ENCODE measurements around the gene SMARCB1. TPM values are rescaled to one million over a fixed set of nuclear protein-coding genes. Genes with fewer than 3 reads are reported as not detected.

The SMARCB1 gene
- total RNA-seq, 1 donor: 55.2 TPM

DNA sequence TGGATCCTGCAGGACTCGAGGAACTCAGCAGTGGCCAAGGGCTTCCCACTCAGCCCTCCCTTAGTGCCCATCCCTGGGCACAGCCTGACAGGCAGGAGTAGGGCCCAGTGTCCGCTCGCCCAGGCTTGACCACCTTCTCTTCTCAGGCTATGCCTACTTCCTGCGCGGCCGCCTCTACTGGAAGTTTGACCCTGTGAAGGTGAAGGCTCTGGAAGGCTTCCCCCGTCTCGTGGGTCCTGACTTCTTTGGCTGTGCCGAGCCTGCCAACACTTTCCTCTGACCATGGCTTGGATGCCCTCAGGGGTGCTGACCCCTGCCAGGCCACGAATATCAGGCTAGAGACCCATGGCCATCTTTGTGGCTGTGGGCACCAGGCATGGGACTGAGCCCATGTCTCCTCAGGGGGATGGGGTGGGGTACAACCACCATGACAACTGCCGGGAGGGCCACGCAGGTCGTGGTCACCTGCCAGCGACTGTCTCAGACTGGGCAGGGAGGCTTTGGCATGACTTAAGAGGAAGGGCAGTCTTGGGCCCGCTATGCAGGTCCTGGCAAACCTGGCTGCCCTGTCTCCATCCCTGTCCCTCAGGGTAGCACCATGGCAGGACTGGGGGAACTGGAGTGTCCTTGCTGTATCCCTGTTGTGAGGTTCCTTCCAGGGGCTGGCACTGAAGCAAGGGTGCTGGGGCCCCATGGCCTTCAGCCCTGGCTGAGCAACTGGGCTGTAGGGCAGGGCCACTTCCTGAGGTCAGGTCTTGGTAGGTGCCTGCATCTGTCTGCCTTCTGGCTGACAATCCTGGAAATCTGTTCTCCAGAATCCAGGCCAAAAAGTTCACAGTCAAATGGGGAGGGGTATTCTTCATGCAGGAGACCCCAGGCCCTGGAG, 3.3 kb upstream of the SMARCB1 start:
- H3K4me3 ChIP-seq (ENCODE audit: low read depth, low read length): no peak overlapping the region
- no peak for DNase-seq (ENCODE audit: low read depth)
- TF ChIP-seq, protein P1, sequence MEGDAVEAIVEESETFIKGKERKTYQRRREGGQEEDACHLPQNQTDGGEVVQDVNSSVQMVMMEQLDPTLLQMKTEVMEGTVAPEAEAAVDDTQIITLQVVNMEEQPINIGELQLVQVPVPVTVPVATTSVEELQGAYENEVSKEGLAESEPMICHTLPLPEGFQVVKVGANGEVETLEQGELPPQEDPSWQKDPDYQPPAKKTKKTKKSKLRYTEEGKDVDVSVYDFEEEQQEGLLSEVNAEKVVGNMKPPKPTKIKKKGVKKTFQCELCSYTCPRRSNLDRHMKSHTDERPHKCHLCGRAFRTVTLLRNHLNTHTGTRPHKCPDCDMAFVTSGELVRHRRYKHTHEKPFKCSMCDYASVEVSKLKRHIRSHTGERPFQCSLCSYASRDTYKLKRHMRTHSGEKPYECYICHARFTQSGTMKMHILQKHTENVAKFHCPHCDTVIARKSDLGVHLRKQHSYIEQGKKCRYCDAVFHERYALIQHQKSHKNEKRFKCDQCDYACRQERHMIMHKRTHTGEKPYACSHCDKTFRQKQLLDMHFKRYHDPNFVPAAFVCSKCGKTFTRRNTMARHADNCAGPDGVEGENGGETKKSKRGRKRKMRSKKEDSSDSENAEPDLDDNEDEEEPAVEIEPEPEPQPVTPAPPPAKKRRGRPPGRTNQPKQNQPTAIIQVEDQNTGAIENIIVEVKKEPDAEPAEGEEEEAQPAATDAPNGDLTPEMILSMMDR (IDR thresholded peaks at IDR 0.05; ENCODE audit: insufficient read depth, low read length): no peak

DNA sequence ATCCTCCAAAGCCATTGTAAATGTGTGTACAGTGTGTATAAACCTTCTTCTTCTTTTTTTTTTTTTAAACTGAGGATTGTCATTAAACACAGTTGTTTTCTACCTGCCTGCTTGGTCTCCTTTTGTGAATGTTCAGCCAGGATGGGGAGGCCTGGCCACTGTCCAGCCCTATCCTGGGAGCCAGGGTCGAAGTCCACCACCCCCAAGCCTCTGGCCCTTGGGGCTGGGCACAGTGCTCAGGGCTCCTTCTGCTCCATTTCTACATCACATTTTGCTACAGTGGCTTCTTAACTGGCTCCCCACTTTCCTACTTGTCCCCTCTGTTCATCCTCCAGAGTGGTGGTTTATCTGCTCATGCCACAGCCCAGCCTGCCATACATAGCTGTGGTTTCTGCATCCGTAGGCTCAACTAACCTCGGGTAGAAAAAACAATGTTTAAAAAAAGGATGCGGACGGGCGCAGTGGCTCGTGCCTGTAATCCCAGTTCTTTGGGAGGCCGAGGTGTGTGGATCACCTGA, 2.5 kb upstream of the SMARCB1 start:
- no peak overlapping the region for H3K4me3 ChIP-seq (ENCODE audit: low read depth, low read length)
- DNase-seq (ENCODE audit: low read depth): no peak
- TF ChIP-seq, protein P1 (IDR thresholded peaks at IDR 0.05; ENCODE audit: insufficient read depth, low read length): no peak

DNA sequence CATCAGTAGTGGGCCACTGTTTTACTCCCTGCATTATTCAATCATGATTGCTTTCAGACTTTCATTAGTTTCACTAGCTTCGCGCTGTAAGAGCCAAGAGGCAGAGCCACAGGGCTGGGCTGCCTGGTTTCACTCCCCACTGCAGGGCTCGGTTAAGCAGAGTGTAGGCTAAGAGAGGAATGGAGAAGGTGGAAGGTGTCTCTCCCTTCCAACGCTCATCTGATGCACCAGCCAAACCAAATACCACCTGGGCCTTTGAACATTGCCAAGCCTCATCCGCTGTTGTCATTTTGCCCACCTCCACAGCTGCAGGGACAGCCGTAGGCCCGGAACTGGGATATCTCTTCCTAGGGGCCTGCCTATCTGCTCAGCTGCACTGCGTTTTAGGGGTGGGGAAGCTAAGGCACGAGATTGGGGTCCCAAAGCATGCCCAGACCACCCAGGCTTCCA, 480 bp upstream of the SMARCB1 start:
- peak overlapping the region; percentile 93 for H3K4me3 ChIP-seq (ENCODE audit: low read depth, low read length)

DNA sequence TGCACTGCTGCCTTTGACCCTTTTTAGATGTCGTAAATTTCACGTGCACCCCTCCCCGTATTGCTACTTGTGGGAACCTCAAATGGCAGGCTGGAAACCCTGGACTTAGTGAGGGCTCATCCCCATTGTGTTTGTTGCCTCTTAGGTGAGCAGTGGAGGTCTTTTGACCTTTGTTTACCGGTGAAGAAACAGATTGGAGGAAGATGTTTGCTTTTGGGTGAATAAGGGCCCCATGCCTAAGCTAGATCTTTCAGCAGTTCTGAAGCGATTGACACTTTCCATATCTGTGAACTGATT, 782 bp downstream of the SMARCB1 start:
- peak overlapping the region; percentile 93 for H3K4me3 ChIP-seq (ENCODE audit: low read depth, low read length)
- DNase-seq (ENCODE audit: low read depth): no peak
- TF ChIP-seq, protein P1 (IDR thresholded peaks at IDR 0.05; ENCODE audit: insufficient read depth, low read length): no peak

More for the DNA sequence above, 480 bp upstream of the SMARCB1 start:
- TF ChIP-seq, protein P1 (IDR thresholded peaks at IDR 0.05; ENCODE audit: insufficient read depth, low read length): no peak
- DNase-seq (ENCODE audit: low read depth): peak; percentile 17

DNA sequence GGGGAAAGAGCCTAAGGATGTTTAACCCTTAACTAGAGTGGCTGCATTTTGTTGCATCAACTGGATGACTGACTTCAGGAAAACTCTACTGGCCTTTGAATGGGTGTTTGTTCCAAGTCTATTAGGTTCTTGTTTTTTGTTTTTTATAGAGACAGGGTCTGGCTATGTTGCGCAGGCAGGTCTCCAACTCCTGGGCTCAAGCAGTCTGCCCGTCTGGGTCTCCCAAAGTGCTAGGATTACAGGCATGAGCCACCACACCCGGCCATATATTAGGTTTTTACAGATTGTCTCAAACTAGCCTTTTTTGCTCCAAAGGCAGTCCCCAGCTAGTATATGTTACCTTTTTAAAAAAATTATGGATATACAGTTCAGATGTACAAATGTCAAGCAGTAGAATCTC, 1.1 kb downstream of the SMARCB1 start:
- H3K4me3 ChIP-seq (ENCODE audit: low read depth, low read length): peak overlapping the region; percentile 93
- DNase-seq (ENCODE audit: low read depth): no peak
- TF ChIP-seq, protein P1 (IDR thresholded peaks at IDR 0.05; ENCODE audit: insufficient read depth, low read length): no peak

DNA sequence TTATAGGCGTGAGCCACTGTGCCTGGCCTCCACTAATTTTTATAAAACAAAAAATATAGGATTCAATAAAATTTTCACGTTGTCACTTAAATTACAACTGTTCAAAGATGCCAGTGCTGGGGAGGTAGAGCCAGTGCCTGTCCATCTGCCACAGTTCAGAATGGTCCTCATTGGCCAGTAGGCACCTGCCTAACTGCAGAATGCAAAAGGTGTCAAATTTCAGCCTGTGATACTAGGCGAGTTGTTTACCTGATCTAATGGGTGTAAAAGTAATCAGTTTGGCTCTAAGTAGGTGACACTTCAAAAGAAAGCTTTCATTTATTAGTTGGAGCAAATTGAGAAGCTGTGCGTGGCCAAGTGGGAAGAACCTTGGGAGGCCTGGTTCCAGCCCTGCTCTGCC, 2.4 kb downstream of the SMARCB1 start:
- H3K4me3 ChIP-seq (ENCODE audit: low read depth, low read length): no peak overlapping the region
- no peak for DNase-seq (ENCODE audit: low read depth)
- TF ChIP-seq, protein P1 (IDR thresholded peaks at IDR 0.05; ENCODE audit: insufficient read depth, low read length): no peak
